GM13977 (cell line): ENCODE measurements around the gene ZNF75A.
A peak's percentile ranks its signal among the peaks of the same experiment; 100 is the strongest.

ENCODE experiments used
- DNase-seq: peaks from one replicate; pipeline ENCODE4 v3.0.0; 2012; ENCODE audit warnings: low spot score
- in situ Hi-C: fragments of 300-500 bp; cut with MboI; formaldehyde crosslinking; loops from one replicate; pipeline ENCODE4 v1.12.0; 2022; ENCODE audit warnings: low sequenced_read_pairs, low pct_unique_long_range_greater_than_20kb, mixed read lengths, inconsistent platforms; ENCODE audit not compliant: unreplicated experiment
- TF ChIP-seq, protein P1 (sequence below): IDR thresholded peaks from 2 replicates; pipeline ENCODE4 v1.5.1; 2012; ENCODE audit warnings: mild to moderate bottlenecking, control low read depth; ENCODE audit not compliant: insufficient read depth; ENCODE audit errors: extremely low read depth, missing control alignments

ZNF75A gene

DNA sequence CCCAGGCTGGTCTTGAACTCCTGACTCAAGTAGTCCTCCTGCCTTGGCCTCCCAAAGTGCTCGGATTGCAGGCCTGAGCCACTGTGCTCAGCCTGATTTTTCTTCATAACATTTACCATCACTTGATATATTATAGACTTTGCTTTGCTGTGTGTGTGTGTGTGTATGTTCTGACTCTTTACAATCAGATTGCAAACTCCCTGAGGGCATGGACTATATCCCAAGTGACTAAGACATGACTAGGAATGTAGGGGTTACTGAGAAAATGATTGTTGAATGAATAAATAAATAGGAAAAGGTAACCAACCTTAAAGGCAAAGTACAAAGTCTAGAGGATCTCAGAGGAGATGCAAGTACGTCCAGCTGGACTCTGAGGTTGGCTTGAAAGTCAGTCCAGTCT is 40.7 kb downstream of the ZNF75A start:
- in situ Hi-C loops, result no loop called here
- TF ChIP-seq, protein P1, sequence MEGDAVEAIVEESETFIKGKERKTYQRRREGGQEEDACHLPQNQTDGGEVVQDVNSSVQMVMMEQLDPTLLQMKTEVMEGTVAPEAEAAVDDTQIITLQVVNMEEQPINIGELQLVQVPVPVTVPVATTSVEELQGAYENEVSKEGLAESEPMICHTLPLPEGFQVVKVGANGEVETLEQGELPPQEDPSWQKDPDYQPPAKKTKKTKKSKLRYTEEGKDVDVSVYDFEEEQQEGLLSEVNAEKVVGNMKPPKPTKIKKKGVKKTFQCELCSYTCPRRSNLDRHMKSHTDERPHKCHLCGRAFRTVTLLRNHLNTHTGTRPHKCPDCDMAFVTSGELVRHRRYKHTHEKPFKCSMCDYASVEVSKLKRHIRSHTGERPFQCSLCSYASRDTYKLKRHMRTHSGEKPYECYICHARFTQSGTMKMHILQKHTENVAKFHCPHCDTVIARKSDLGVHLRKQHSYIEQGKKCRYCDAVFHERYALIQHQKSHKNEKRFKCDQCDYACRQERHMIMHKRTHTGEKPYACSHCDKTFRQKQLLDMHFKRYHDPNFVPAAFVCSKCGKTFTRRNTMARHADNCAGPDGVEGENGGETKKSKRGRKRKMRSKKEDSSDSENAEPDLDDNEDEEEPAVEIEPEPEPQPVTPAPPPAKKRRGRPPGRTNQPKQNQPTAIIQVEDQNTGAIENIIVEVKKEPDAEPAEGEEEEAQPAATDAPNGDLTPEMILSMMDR, result no peak
- no peak for DNase-seq

- no peak for DNase-seq
Measured at GRCh38 chr16:3347586-3347985, 42.3 kb downstream of the ZNF75A start.

DNA sequence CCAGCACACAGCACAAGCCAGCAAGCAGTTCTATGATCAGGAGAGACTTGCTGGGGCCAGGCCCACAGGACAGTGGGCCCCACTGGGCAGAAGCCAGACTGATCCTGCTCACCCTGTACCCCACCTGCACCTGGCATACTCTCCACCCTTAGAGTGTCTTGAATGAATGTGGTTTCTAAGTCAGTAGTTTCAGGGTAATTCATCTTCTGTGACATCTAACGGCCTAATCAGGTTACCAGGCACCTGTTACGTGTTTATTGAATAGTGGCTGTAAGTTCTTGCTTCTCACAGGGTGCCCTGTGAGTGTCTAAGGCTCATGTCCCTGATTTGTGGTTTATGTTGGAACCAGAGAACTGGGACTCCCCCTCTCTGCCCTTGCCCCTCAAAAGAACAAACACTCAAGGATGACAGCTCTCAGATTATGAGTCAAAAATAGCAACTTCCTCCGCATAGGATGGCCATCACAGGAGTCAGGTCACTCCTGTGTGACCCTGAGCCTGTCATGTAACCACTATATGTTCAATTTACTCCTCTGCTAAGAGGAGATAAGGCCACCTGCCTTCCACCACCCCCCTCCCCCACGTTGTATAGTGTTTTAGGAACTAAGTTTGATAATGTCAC is 43.4 kb downstream of the ZNF75A start:
- DNase-seq, result peak; percentile 17
- in situ Hi-C loops, result no loop called here
- TF ChIP-seq, protein P1, result no peak

More at GRCh38 chr16:3347586-3347985, 42.3 kb downstream of the ZNF75A start:
- TF ChIP-seq, protein P1, result no peak
- in situ Hi-C loops, result no loop called here

- no peak for DNase-seq
- in situ Hi-C loops, result no loop called here
- TF ChIP-seq, protein P1, result no peak
Measured at GRCh38 chr16:3349175-3349574, 43.9 kb downstream of the ZNF75A start.

GRCh38 chr16:3355589-3355988 is 50.3 kb downstream of the ZNF75A start, which contains the start of gene OR2C1:
TSS of gene OR2C1 (plus strand) at chr16:3355889. CDS start at chr16:3355941, 52 bp downstream.
- in situ Hi-C loops, result no loop called here
- TF ChIP-seq, protein P1, result no peak
- DNase-seq, result no peak

- in situ Hi-C loops, result no loop called here
- TF ChIP-seq, protein P1, result no peak
- no peak for DNase-seq
Measured at GRCh38 chr16:3356118-3356517, 50.8 kb downstream of the ZNF75A start.
